Erythroblast (primary cell): ENCODE results near the gene SLX4.

Experiments used
- GATA1 ChIP-seq: IDR thresholded peaks from 2 replicates; pipeline ENCODE4 v1.6.1; 2011; ENCODE audit warnings: low read depth, mild to moderate bottlenecking, control low read depth, low read length, moderate library complexity
- POLR2A ChIP-seq: IDR thresholded peaks from 2 replicates; pipeline ENCODE4 v1.6.1; 2011; ENCODE audit warnings: mild to moderate bottlenecking, low read length

GRCh38 chr16:3578610-3579551 lies 32.5 kb downstream of the SLX4 start:
- no peak for TF ChIP-seq POLR2A
- TF ChIP-seq GATA1, result no peak
